Heart right ventricle (tissue), 16 donors: ENCODE measurements around the gene ZNF587. TPM values are rescaled to one million over a fixed set of nuclear protein-coding genes. Genes with fewer than 3 reads are reported as not detected.
"Not testable (repeated sequence)": the region's sequence is repeated elsewhere in the genome, so short reads cannot be mapped to it uniquely, and the experiment has no call there.

Source experiments
- ATAC-seq, 8 donors: fragments of 200-7000 bp; cut with Tn5 transposase; one replicate each; pipeline ENCODE4 v1.9.1; 2020; ENCODE audit warnings: mild to moderate bottlenecking in 8 of 8, moderate library complexity in 8 of 8, moderate number of reproducible peaks in 1 of 8
- DNase-seq, 2 donors: peaks; one replicate each; pipeline ENCODE4 v3.0.0-alpha.2; 2020
- H3K27ac ChIP-seq, 10 donors: fragments of 200-600 bp; sonication (generic) in 2 of 10; one replicate each; pipeline versions ENCODE4 v1.5.0 to v1.8.0; 2020 to 2022; ENCODE audit warnings: mild to moderate bottlenecking in 3 of 10
- H3K27me3 ChIP-seq, 7 donors: fragments of 200-600 bp; one replicate each; pipeline ENCODE4 v1.8.0; 2021 to 2022; ENCODE audit warnings: mild to moderate bottlenecking in 2 of 7
- H3K36me3 ChIP-seq, 9 donors: fragments of 200-600 bp; sonication (generic) in 1 of 9; one replicate each; pipeline versions ENCODE4 v1.5.0 to v1.8.0; 2020 to 2022; ENCODE audit warnings: mild to moderate bottlenecking in 2 of 9
- H3K4me1 ChIP-seq, 9 donors: fragments of 200-600 bp; sonication (generic) in 1 of 9; one replicate each; pipeline versions ENCODE4 v1.5.0 to v1.8.0; 2020 to 2022; ENCODE audit warnings: mild to moderate bottlenecking in 4 of 9
- H3K4me3 ChIP-seq, 10 donors: fragments of 200-600 bp; sonication (generic) in 2 of 10; one replicate each; pipeline versions ENCODE4 v1.5.0 to v1.8.0; 2020 to 2022; ENCODE audit warnings: mild to moderate bottlenecking in 7 of 10, moderate library complexity in 2 of 10
- H3K9me3 ChIP-seq, 11 donors: fragments of 200-600 bp in 10 of 11; sonication (generic) in 2 of 11; one replicate each; pipeline versions ENCODE4 v1.5.0 to v1.8.0; 2013 to 2022; ENCODE audit warnings: mild to moderate bottlenecking in 2 of 11, control low read depth in 1 of 11, moderate library complexity in 1 of 11
- CTCF ChIP-seq, 9 donors: fragments of 200-600 bp; sonication (generic) in 2 of 9; IDR thresholded peaks; one replicate each; pipeline versions ENCODE4 v1.5.0 to v1.8.0; 2021 to 2022; ENCODE audit warnings: antibody characterized with exemption in 9 of 9, mild to moderate bottlenecking in 5 of 9, moderate library complexity in 1 of 9
- WGBS, 2 donors: extraction: QIAGEN DNeasy Blood & Tissue Kit; methylation state at CpG; one replicate each; pipeline ENCODE4 v1.1.7; 2013; ENCODE audit warnings: inconsistent platforms in 1 of 2; 5-methylcytosine and 5-hydroxymethylcytosine counted together
- intact Hi-C, 10 donors: fragments of 100-400 bp; cut with DNase I; formaldehyde crosslinking; loops; one replicate each; pipeline versions ENCODE4 v1.11.1 to v1.14.2; 2022
- polyA plus RNA-seq, 2 donors: library from polyadenylated mRNA; stranded (reverse); fragments of 200-250 nt; gene quantifications; one replicate each; pipeline ENCODE4 v1.2.3, GENCODE V29; 2013
- total RNA-seq, 10 donors: library from RNA; stranded (reverse); fragmentation: NEBNext Ultra II Directional in 3 of 10; extraction: Animal tissue kit (Norgen Biotek cat#: 25700) in 3 of 10; gene quantifications; one replicate each; pipeline versions ENCODE4 v1.2.1 to v1.2.4, GENCODE V29; 2021 to 2023
- donor health status: Arrhythmogenic right ventricular cardiomyopathy.
- donor health status: ischemic (EF 13 %, LVEDD 7.1; RV severe dilation, severe dysfunction).
- donor health status: healthy with polysubstance abuse.
- donor health status: DM: no; HTN: yes; CAD: no.
- donor health status: DM: no; HTN: no; CAD: no.
- donor health status: ischemic (EF 25% LVEDD 6.9; RV normal size, moderate dysfunction).
- donor health status: ischemic (EF 25% LVEDD 5.7; RV mildly dilated, moderate dysfunction).
- donor health status: healthy.
- donor health status: DM: yes; HTN: yes; CAD: no.
- donor health status: Ischemic cardiomyopathy.
- donor health status: ischemic (EF 35%, LVEDD 5.7; RV mildly dilated, moderate dysfunction).
- donor health status: nonischemic (EF 11% LVEDD 7.7; RV severe dilation, severe dysfunction).
- donor health status: DM: yes; HTN: yes; CAD: no.
- donor health status: PGD.
- donor health status: ischemic (EF 29% LVEDD 5.4; RV normal size, mild dysfunction).
- donor health status: nonischemic (EF 23%, LVEDD 6.1; RV moderate dilation, normal function).

The ZNF587 gene
- total and polyA plus RNA-seq, 12 donors, result 4.2 to 39.1 (median 20.0) TPM

- 70 to 71% methylated on average over 6 of the region's 6 CpGs for WGBS, 2 donors
- Histone ChIP-seq H3K9me3 (no peaks in the 10 kb centered on the region), H3K36me3 (peaks cover 0 to 26% (median 0%) of the 10 kb centered on the region in 9 donors), H3K27ac (peak overlapping the region in 5 of 10 donors; percentile 59 to 88 (median 83)), H3K4me3 (peak overlapping the region; percentile 62 to 92 (median 80)), H3K27me3 (no peaks in the 10 kb centered on the region), H3K4me1 (peaks cover 2 to 45% (median 19%) of the 10 kb centered on the region in 9 donors)
- DNase-seq (no peak), ATAC-seq (no peak)
- TF ChIP-seq CTCF (IDR thresholded peaks at IDR 0.05), result no peak
- intact Hi-C loops, result no loop called here
These were observed 29.1 kb upstream of the ZNF587 start for GRCh38 chr19:57820599-57820998.

- Histone ChIP-seq H3K4me1 (peaks cover 2 to 45% (median 19%) of the 10 kb centered on the region in 9 donors), H3K36me3 (peaks cover 0 to 26% (median 0%) of the 10 kb centered on the region in 9 donors)
- H3K9me3 ChIP-seq, intact Hi-C loops, H3K27me3 ChIP-seq, H3K27ac ChIP-seq, ATAC-seq, H3K4me3 ChIP-seq, DNase-seq: not testable (repeated sequence)
- WGBS, 2 donors, result 34 to 61% methylated on average over 2 of the region's 3 CpGs
These were observed 28.6 kb upstream of the ZNF587 start for GRCh38 chr19:57821095-57821494.

- intact Hi-C loops, H3K27ac ChIP-seq, ATAC-seq, H3K9me3 ChIP-seq, H3K4me3 ChIP-seq, DNase-seq, H3K27me3 ChIP-seq: not testable (repeated sequence)
- Histone ChIP-seq H3K36me3 (peaks cover 0 to 30% (median 0%) of the 10 kb centered on the region in 9 donors), H3K4me1 (peaks cover 2 to 45% (median 19%) of the 10 kb centered on the region in 9 donors)
- 93 to 95% methylated on average over 2 to 3 of the region's 3 CpGs for WGBS, 2 donors
These were observed 28.2 kb upstream of the ZNF587 start for GRCh38 chr19:57821501-57821900.

- DNase-seq, H3K9me3 ChIP-seq, intact Hi-C loops, H3K4me3 ChIP-seq, H3K27me3 ChIP-seq, ATAC-seq, H3K27ac ChIP-seq: not testable (repeated sequence)
- peaks cover 0 to 35% (median 0%) of the 10 kb centered on the region in 9 donors for H3K36me3 ChIP-seq
- H3K4me1 ChIP-seq, result peaks cover 2 to 45% (median 19%) of the 10 kb centered on the region in 9 donors
- WGBS, 2 donors, result 73 to 74% methylated on average over 2 of the region's 2 CpGs
These were observed 26.5 kb upstream of the ZNF587 start for GRCh38 chr19:57823155-57823554.

- H3K27me3 ChIP-seq, H3K9me3 ChIP-seq, H3K4me3 ChIP-seq, intact Hi-C loops, DNase-seq, H3K27ac ChIP-seq, ATAC-seq: not testable (repeated sequence)
- peaks cover 0 to 35% (median 0%) of the 10 kb centered on the region in 9 donors for H3K36me3 ChIP-seq
- WGBS, 2 donors, result 78 to 83% methylated on average over 4 of the region's 4 CpGs
- H3K4me1 ChIP-seq, result peaks cover 2 to 48% (median 17%) of the 10 kb centered on the region in 9 donors
These were observed 26.1 kb upstream of the ZNF587 start for GRCh38 chr19:57823608-57824007.

GRCh38 chr19:57825511-57825910 lies 24.1 kb upstream of the ZNF587 start:
- no peaks in the 10 kb centered on the region for H3K27me3 ChIP-seq
- no peaks in the 10 kb centered on the region for H3K9me3 ChIP-seq
- WGBS, 2 donors, result 92 to 94% methylated on average over 6 of the region's 6 CpGs
- TF ChIP-seq CTCF (IDR thresholded peaks at IDR 0.05), result no peak
- no peak overlapping the region for H3K4me3 ChIP-seq
- ATAC-seq (no peak), DNase-seq (no peak)
- intact Hi-C loops, result no loop called here
- H3K36me3 ChIP-seq, result peaks cover 0 to 35% (median 0%) of the 10 kb centered on the region in 9 donors
- peaks cover 2 to 47% (median 25%) of the 10 kb centered on the region in 9 donors for H3K4me1 ChIP-seq
- H3K27ac ChIP-seq, result no peak overlapping the region
